A673 (cell line): ENCODE results near the gene PRR5L. TPM values are rescaled to one million over a fixed set of nuclear protein-coding genes. Genes with fewer than 3 reads are reported as not detected.

Source experiments
- BruUV-seq: library from RNA; stranded (reverse); fragments of 400-500 nt; replicated peaks from 2 replicates; lab custom pipeline; 2021; lab: Mats Ljungman, UMichigan
- CTCF ChIA-PET: fragments of 300-600 bp; sonication (Branson Sonifier 250); formaldehyde crosslinking; loops from one replicate; lab custom pipeline; 2022; ENCODE audit warnings: antibody characterized with exemption; lab: Charles Lee
- POLR2A ChIA-PET: fragments of 300-600 bp; sonication (Branson Sonifier 250); formaldehyde crosslinking; loops from one replicate; lab custom pipeline; 2022; ENCODE audit warnings: antibody characterized with exemption; ENCODE audit not compliant: low non-redundant PET; lab: Charles Lee
- DNase-seq: peaks from one replicate; pipeline ENCODE4 v3.0.0-alpha.2; 2015; ENCODE audit warnings: low spot score
- H3K27ac ChIP-seq: fragments of 200-600 bp; sonication (generic); 2 replicates; pipeline ENCODE4 v1.5.1; 2016; ENCODE audit warnings: mixed run types, low read depth, mild to moderate bottlenecking, mixed read lengths, antibody characterized with exemption, low read length; ENCODE audit not compliant: poor library complexity, severe bottlenecking
- H3K27me3 ChIP-seq: fragments of 200-600 bp; sonication (generic); replicated peaks from 2 replicates; pipeline ENCODE4 v1.6.1; 2017; ENCODE audit warnings: mixed run types, low read depth, mild to moderate bottlenecking, mixed read lengths, antibody characterized with exemption, low read length; ENCODE audit not compliant: insufficient read depth, poor library complexity
- H3K36me3 ChIP-seq: fragments of 200-600 bp; sonication (generic); 2 replicates; pipeline ENCODE4 v1.6.1; 2016; ENCODE audit warnings: mixed run types, mild to moderate bottlenecking, mixed read lengths, antibody characterized with exemption, low read length; ENCODE audit not compliant: insufficient read depth, poor library complexity, severe bottlenecking
- H3K4me1 ChIP-seq: fragments of 200-600 bp; sonication (generic); 2 replicates; pipeline ENCODE4 v1.6.1; 2017; ENCODE audit warnings: mixed run types, mild to moderate bottlenecking, mixed read lengths, antibody characterized with exemption, low read length; ENCODE audit not compliant: insufficient read depth, poor library complexity, severe bottlenecking
- H3K4me3 ChIP-seq: fragments of 200-600 bp; sonication (generic); 2 replicates; pipeline ENCODE4 v1.5.1; 2016; ENCODE audit warnings: low read depth, mixed run types, mild to moderate bottlenecking, mixed read lengths, low read length; ENCODE audit not compliant: poor library complexity, severe bottlenecking
- H3K9me3 ChIP-seq: fragments of 200-600 bp; sonication (generic); 2 replicates; pipeline ENCODE4 v1.6.1; 2016; ENCODE audit warnings: mixed run types, low read depth, mild to moderate bottlenecking, mixed read lengths, antibody characterized with exemption, low read length; ENCODE audit not compliant: poor library complexity, severe bottlenecking
- EZH2 ChIP-seq: fragments of 200-600 bp; sonication (generic); IDR thresholded peaks from 2 replicates; pipeline ENCODE4 v1.6.1; 2017; ENCODE audit warnings: borderline replicate concordance, low read depth, mild to moderate bottlenecking, mixed read lengths, antibody characterized with exemption, low read length; ENCODE audit not compliant: poor library complexity, severe bottlenecking
- intact Hi-C: fragments of 100-400 bp; cut with micrococcal nuclease; formaldehyde crosslinking; loops from one replicate; pipeline ENCODE4 v1.10.0; 2022; ENCODE audit not compliant: unreplicated experiment
- total RNA-seq: library from RNA; stranded (reverse); gene quantifications from 2 replicates; pipeline ENCODE4 v1.2.3, GENCODE V29; 2021
- TF ChIP-seq, protein P1 (sequence below): fragments of 300-800, 200-600 bp; sonication (generic); conservative IDR thresholded peaks from 2 replicates; pipeline ENCODE4 v1.5.1; 2017; ENCODE audit warnings: low read depth, mild to moderate bottlenecking, antibody characterized with exemption, low read length, moderate library complexity, mixed read lengths

Gene PRR5L
- total RNA-seq, 1 experiment from 2014 or later: 102 TPM

- Histone ChIP-seq H3K36me3 (peaks cover 22% of the 10 kb centered on the region), H3K27me3 (no peaks in the 10 kb centered on the region), H3K9me3 (no peaks in the 10 kb centered on the region), H3K27ac (no peak overlapping the region), H3K4me3 (no peak overlapping the region), H3K4me1 (no peaks in the 10 kb centered on the region)
- CTCF ChIA-PET: no interaction called here
- POLR2A ChIA-PET: no interaction called here
- no TSS peak for BruUV-seq
- no peak for DNase-seq
- TF ChIP-seq, protein P1, sequence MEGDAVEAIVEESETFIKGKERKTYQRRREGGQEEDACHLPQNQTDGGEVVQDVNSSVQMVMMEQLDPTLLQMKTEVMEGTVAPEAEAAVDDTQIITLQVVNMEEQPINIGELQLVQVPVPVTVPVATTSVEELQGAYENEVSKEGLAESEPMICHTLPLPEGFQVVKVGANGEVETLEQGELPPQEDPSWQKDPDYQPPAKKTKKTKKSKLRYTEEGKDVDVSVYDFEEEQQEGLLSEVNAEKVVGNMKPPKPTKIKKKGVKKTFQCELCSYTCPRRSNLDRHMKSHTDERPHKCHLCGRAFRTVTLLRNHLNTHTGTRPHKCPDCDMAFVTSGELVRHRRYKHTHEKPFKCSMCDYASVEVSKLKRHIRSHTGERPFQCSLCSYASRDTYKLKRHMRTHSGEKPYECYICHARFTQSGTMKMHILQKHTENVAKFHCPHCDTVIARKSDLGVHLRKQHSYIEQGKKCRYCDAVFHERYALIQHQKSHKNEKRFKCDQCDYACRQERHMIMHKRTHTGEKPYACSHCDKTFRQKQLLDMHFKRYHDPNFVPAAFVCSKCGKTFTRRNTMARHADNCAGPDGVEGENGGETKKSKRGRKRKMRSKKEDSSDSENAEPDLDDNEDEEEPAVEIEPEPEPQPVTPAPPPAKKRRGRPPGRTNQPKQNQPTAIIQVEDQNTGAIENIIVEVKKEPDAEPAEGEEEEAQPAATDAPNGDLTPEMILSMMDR: no peak
- TF ChIP-seq EZH2: no peak
- intact Hi-C loops: no loop called here
Observed at GRCh38 chr11:36392196-36392595, 96.1 kb downstream of the PRR5L start.

DNA sequence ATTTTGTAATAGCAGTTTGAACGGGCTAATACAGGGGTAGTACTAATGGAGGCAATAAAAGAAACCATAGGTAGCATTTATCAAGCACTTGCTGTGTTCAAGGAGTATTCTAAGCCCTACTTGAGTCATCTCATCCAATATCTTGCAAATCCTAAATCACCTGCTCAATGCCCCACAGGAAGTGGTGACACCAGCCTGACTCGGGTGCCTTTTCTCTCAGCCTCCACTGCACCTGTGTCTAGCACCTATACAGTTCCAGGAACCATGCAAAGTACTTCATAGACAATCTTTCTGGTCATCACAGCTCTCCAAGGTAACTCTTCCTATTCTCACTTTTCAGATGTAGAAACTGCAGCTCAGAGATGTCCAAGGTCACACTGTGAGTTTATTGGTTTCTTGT is 98.0 kb downstream of the PRR5L start:
- H3K4me1 ChIP-seq: no peaks in the 10 kb centered on the region
- no peaks in the 10 kb centered on the region for H3K9me3 ChIP-seq
- H3K36me3 ChIP-seq: peaks cover 29% of the 10 kb centered on the region
- no peak for DNase-seq
- ChIA-PET POLR2A (interaction anchor here (0.6 kb wide), 1 partner anchor 53 kb away, joined by 3 read pairs; no protein-coding TSS in a partner anchor), CTCF (no interaction called here)
- no TSS peak for BruUV-seq
- H3K27ac ChIP-seq: no peak overlapping the region
- no peak for TF ChIP-seq EZH2
- TF ChIP-seq, protein P1: no peak
- H3K27me3 ChIP-seq: no peaks in the 10 kb centered on the region
- no peak overlapping the region for H3K4me3 ChIP-seq
- intact Hi-C loops: no loop called here

DNA sequence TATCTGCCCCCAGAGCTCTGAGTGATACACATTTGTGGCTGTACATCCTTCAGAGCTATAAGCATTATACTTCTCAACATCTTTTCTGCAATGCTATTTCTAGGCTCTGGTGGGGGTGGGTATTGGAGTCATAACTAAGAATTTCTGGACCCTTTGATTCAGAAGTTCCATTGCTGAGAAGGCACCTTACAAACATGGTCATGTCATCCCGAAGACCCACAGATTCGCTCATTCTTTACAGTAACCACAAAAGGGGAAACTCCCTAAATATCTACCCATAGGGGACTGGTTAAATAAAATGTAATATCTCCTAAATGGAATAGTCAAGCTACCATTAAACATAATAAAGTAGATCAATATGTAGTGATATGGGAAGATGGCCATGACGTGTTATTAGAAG is 98.8 kb downstream of the PRR5L start:
- intact Hi-C loops: no loop called here

More for the DNA sequence above, 98.8 kb downstream of the PRR5L start:
- BruUV-seq: no TSS peak
- no peak for TF ChIP-seq EZH2
- TF ChIP-seq, protein P1: no peak
- Histone ChIP-seq H3K27me3 (no peaks in the 10 kb centered on the region), H3K4me1 (no peaks in the 10 kb centered on the region), H3K9me3 (no peaks in the 10 kb centered on the region), H3K36me3 (peaks cover 33% of the 10 kb centered on the region), H3K27ac (no peak overlapping the region), H3K4me3 (no peak overlapping the region)
- POLR2A ChIA-PET: no interaction called here
- no peak for DNase-seq
- CTCF ChIA-PET: no interaction called here
